SK-N-MC (cell line): Measurements from ENCODE around the gene PYGB.

Experiments
- DNase-seq: peaks from one replicate; pipeline ENCODE4 v3.0.0-alpha.2; 2011; ENCODE audit warnings: low read depth, low spot score
- H3K27ac ChIP-seq: fragments of 200-600 bp; sonication (generic); 2 replicates; pipeline ENCODE4 v1.5.1; 2016; ENCODE audit warnings: mixed run types
- H3K36me3 ChIP-seq: fragments of 200-600 bp; sonication (generic); 2 replicates; pipeline ENCODE4 v1.6.1; 2017; ENCODE audit warnings: antibody characterized with exemption, low read length, mixed read lengths; ENCODE audit not compliant: insufficient read depth
- H3K4me3 ChIP-seq: fragments of 200-600 bp; sonication (generic); 2 replicates; pipeline ENCODE4 v1.5.1; 2016
- H3K9ac ChIP-seq: fragments of 200-600 bp; sonication (generic); 2 replicates; pipeline ENCODE4 v1.8.0; 2017; ENCODE audit warnings: mixed run types, mixed read lengths; ENCODE audit not compliant: insufficient read length
- H3K9me3 ChIP-seq: fragments of 200-600 bp; sonication (generic); 2 replicates; pipeline ENCODE4 v1.6.1; 2017; ENCODE audit warnings: low read depth, mild to moderate bottlenecking, antibody characterized with exemption, low read length, moderate library complexity, mixed read lengths
- EZH2 ChIP-seq: fragments of 200-600 bp; sonication (generic); IDR thresholded peaks from one replicate; pipeline ENCODE4 v1.6.1; 2017; ENCODE audit warnings: antibody characterized with exemption
- FOXP2 ChIP-seq: optimal IDR thresholded peaks from 2 replicates; pipeline ENCODE3; 2011; ENCODE audit warnings: mild to moderate bottlenecking, moderate library complexity; ENCODE audit not compliant: insufficient read depth; ENCODE audit errors: extremely low read length, control extremely low read depth
- POLR2AphosphoS5 ChIP-seq: IDR thresholded peaks from 2 replicates; pipeline ENCODE4 v1.6.1; 2012; ENCODE audit warnings: mild to moderate bottlenecking, low read depth, low read length, borderline replicate concordance

Gene PYGB

GRCh38 chr20:25291432-25292133 lies 43.7 kb downstream of the PYGB start:
- Histone ChIP-seq H3K27ac (no peak overlapping the region), H3K9me3 (no peaks in the 10 kb centered on the region), H3K4me3 (no peak overlapping the region), H3K36me3 (peaks cover 3% of the 10 kb centered on the region; the same call in 1 of the 2 replicates), H3K9ac (no peak overlapping the region)
- TF ChIP-seq EZH2 (no peak), POLR2AphosphoS5 (no peak), FOXP2 (no peak)
- no peak for DNase-seq

GRCh38 chr20:25292176-25292891 lies 44.4 kb downstream of the PYGB start:
- TF ChIP-seq FOXP2 = no peak
- TF ChIP-seq POLR2AphosphoS5 = no peak
- no peak for TF ChIP-seq EZH2
- peaks cover 2% of the 10 kb centered on the region; the same call in 1 of the 2 replicates for H3K36me3 ChIP-seq
- H3K9me3 ChIP-seq = no peaks in the 10 kb centered on the region
- no peak overlapping the region for H3K27ac ChIP-seq
- no peak overlapping the region for H3K9ac ChIP-seq
- no peak for DNase-seq
- H3K4me3 ChIP-seq = no peak overlapping the region

DNA sequence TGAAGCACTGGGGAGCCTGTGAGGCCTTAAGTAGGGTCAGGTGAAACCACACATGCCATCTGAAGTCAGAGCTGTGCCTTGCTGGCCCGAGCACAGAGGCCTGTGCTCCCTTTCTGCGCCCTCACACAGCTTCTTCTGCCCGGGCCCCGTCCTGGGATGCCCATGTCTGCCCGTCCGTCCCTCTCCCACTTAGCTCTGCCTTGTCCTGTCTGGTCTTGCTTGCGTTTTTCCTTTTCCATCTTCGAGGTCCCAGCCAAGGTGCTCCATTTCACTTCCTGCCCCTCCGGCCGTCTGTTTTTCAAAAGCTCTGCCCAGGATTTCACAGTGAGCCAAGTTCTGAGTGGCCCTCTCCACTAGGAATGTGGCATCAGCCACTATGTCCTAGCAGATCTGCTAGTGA lies 45.6 kb downstream of the PYGB start:
- Histone ChIP-seq H3K36me3 (no peaks in the 10 kb centered on the region; the same call in 1 of the 2 replicates), H3K27ac (no peak overlapping the region), H3K4me3 (no peak overlapping the region), H3K9ac (no peak overlapping the region), H3K9me3 (no peaks in the 10 kb centered on the region)
- TF ChIP-seq POLR2AphosphoS5 = no peak
- TF ChIP-seq EZH2 = no peak
- no peak for TF ChIP-seq FOXP2
- DNase-seq = no peak

- H3K9ac ChIP-seq = no peak overlapping the region
- DNase-seq = no peak
- TF ChIP-seq EZH2 = no peak
- TF ChIP-seq POLR2AphosphoS5 = no peak
- TF ChIP-seq FOXP2 = no peak
- H3K9me3 ChIP-seq = no peaks in the 10 kb centered on the region
- H3K4me3 ChIP-seq = no peak overlapping the region
- H3K27ac ChIP-seq = no peak overlapping the region
- no peaks in the 10 kb centered on the region; the same call in 1 of the 2 replicates for H3K36me3 ChIP-seq
Observed at GRCh38 chr20:25293910-25294458, 46.1 kb downstream of the PYGB start.

DNA sequence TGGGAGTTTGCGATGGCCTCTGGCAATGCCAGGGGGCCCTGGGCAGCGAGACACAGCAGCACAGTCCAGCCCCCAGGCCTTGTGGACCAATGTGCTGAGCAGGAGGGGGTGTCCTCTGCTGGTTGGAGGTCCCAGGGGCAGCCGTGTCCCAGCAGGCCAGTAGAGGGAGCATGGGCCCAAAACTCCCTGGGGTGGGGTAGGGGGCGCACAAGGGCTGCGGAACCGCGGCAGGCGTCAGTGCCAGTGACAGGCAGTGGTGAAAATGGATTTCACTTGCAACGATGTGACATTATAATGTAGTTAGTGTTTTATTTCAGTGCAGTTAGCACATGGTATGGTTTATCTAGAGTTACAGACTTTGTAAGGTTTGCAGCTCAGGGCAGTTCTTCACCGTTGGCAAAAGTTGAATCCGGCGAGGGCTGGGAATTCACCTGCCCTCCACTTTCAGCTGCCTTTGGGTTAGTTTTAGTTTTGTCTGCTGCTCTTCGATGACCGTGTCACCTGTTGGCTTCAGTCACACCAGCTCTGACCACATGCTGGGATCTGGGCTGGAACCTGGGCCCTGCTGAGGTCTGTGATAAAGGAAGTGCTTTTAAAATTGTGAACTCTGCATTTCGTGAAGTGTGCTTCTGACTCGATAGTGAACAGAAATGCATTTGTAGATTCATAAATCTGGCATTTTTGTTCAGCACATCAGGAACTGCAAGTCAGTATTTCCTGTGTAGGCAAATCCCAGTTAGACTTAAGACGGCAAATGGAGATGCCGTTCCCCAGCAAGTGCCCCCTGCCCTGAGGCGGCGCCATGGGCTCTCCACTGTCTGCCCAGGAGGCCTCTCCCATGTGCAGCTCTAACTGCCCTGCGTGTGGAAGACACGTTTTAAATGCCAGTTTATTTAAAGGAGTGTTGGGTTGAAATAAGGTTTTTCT lies 46.8 kb downstream of the PYGB start:
- TF ChIP-seq POLR2AphosphoS5 (no peak; the same call in 1 of the 2 replicates), FOXP2 (no peak), EZH2 (no peak)
- Histone ChIP-seq H3K9ac (no peak overlapping the region), H3K36me3 (no peaks in the 10 kb centered on the region; the same call in 1 of the 2 replicates), H3K9me3 (no peaks in the 10 kb centered on the region), H3K4me3 (no peak overlapping the region), H3K27ac (peak overlapping the region; percentile 76)
- no peak for DNase-seq

DNA sequence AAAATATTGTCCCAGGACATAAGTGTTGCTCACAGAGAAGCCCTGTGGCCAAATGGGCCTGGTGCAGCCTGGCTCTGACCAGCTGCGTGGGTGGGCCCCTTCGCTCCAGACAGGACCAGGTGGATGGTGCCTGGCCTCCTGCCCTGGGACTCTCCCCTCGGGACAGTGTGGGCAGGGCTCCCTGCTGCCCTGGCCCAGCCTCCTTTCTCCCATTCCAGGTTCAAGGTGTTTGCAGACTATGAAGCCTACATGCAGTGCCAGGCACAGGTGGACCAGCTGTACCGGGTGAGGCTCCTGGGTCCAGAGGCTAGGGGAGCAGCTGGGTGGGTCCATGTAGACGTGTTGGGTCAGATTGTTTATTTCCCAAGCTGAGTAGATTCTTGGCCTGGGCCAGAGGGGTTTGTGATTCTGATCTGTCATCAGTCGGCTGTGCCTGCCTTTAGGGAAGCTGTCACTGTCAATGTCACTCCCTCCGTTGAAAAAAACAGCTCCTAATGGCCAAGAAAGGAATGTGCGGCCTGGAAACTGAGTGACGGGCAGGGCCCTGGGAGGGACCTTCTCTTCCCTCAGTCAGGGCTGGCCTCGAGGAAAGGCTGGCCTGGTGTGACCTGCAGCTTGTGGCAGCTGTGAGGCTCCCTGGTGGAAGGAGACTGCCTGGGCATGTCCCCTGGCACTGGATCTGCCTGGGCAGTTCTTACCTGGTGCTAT lies 47.7 kb downstream of the PYGB start:
- H3K36me3 ChIP-seq = no peaks in the 10 kb centered on the region; the same call in 1 of the 2 replicates
- no peak overlapping the region for H3K9ac ChIP-seq
- no peak overlapping the region for H3K4me3 ChIP-seq
- peak overlapping the region; percentile 76 for H3K27ac ChIP-seq
- TF ChIP-seq POLR2AphosphoS5 = no peak
- TF ChIP-seq FOXP2 = no peak
- TF ChIP-seq EZH2 = no peak
- no peak for DNase-seq
- H3K9me3 ChIP-seq = no peaks in the 10 kb centered on the region

DNA sequence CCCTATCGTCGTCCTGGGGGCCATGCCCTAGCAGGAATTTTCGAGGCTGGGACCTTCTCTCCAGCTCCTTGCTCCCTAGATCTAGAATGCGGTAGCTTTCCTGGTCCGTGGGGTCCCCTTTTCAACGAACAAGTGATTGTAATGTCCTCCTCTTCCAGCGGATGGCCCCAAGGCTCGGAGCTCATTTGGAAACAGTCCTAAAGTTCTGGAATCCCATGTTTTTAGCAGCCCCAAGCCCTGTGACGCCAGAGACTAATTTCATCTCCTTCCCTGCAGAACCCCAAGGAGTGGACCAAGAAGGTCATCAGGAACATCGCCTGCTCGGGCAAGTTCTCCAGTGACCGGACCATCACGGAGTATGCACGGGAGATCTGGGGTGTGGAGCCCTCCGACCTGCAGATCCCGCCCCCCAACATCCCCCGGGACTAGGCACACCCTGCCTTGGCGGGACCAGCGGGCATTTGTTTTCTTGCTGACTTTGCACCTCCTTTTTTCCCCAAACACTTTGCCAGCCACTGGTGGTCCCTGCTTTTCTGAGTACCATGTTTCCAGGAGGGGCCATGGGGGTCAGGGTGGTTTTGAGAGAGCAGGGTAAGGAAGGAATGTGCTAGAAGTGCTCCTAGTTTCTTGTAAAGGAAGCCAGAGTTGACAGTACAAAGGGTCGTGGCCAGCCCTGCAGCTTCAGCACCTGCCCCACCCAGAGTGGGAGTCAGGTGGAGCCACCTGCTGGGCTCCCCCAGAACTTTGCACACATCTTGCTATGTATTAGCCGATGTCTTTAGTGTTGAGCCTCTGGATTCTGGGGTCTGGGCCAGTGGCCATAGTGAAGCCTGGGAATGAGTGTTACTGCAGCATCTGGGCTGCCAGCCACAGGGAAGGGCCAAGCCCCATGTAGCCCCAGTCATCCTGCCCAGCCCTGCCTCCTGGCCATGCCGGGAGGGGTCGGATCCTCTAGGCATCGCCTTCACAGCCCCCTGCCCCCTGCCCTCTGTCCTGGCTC lies 48.5 kb downstream of the PYGB start:
- no peaks in the 10 kb centered on the region for H3K36me3 ChIP-seq
- no peak overlapping the region for H3K27ac ChIP-seq
- H3K9me3 ChIP-seq = no peaks in the 10 kb centered on the region
- no peak overlapping the region for H3K9ac ChIP-seq
- no peak overlapping the region for H3K4me3 ChIP-seq
- no peak; the same call in 1 of the 2 replicates for TF ChIP-seq POLR2AphosphoS5
- no peak for TF ChIP-seq FOXP2
- TF ChIP-seq EZH2 = no peak
- no peak for DNase-seq
